ENCODE data around the gene CALCA.

CALCA gene

DNA sequence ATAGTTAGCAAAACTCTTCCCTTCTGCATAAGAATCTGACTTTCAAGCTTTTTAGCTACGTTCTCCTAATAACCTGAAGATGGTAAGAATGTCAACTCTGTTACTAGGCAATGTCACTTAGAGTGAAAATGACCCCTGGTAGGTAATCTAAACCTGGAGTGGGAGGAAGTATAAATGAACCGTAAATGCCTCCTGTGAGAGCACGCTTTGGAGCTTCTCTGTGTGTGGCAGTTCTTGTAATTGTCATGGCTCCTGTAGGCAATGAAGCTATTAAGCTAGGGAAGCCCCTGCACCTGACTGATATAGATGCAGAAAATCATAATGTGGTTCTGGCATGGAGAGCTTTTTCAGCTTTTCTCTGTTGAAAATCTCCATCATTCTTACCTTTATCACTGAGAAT, 29.4 kb downstream of the CALCA start:
- DNase-seq = no peak

DNA sequence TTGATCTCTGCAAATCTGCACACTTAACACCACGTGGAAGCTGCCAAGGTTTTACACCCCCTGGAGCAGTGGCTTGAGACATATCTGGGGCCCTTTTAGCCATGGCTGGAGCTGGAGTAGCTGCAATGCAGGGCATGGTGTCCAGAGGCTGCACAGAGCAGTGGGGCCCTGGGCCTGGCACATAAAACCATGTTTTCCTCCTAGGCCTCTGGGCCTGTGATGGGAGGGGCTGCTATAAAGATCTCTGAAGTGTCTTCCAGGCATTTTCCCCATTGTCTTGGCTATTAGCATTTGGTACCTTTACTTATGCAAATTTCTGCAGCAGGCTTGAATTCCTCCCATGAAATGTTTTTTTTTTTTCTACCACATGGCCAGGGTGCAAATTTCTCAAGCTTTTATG, 33.2 kb downstream of the CALCA start:
- DNase-seq = no peak

DNA sequence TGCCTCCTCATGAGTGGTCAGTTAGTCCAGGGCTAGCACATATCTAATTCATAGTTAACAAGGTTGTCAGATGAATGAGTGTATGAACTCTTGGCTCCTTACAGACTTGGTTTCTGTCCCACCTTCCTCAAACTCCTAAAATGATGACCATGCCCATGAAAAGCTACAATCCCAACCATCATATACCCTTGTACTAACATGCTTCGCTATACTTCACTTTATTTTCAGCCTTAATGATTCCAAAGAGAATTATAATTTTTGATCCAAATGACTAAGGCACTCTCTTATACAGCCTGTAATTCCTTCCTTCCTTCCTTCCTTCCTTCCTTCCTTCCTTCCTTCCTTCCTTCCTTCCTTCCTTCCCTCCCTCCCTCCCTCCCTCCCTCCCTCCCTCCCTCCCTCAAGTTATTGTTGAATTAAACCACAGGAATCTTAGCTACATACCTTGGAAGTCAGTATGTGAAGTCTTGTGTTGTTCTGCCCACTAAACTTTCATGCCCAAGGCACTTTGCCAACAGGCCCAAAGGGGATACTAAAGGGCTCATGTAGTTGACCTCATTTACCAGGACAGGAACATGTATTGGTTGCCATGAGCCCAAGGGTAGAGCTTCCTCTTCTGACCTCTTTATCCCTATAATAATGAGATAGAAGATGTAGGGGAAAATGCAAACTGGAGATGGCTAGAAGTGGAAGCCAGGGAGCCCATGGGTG, 37.4 kb downstream of the CALCA start:
- no peak for DNase-seq

DNA sequence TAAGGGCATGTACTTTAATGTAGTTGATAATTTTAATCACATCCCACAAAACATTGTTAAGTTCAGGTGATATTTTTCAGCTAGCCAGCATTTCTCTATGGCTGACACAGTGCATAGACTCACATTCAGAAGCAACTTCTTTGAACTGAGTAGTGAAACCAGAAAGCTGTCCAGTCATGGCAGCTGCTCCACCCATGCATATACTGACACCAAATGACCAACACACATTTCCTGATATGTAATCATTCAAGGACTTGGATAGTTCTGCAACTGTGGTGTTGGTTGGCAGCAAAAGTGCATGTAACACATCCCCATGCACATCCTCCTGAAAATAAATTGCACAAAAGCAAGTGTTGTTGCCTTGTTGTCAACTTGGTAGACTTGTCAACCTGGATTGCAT, 39.7 kb downstream of the CALCA start:
- DNase-seq = no peak

DNA sequence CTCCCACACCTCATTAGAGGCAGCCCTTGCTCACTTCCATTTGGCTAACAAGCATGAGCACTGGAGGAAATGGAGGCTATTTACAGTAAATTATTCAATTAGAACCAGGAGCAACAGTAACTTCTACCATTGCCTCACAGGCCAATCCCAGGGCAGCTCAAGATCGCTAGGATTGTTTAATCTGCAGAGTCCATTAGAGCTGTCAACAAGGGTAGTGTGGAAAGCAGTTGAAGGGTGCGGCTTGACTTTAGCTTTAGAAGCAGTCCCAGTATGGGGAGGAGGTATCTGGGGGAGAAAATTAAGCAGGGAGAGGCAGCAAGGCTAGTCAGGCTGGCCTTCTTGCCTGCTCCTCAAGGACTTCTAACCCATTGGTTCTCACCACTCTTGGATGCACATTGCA, 41.8 kb downstream of the CALCA start:
- no peak for DNase-seq

DNA sequence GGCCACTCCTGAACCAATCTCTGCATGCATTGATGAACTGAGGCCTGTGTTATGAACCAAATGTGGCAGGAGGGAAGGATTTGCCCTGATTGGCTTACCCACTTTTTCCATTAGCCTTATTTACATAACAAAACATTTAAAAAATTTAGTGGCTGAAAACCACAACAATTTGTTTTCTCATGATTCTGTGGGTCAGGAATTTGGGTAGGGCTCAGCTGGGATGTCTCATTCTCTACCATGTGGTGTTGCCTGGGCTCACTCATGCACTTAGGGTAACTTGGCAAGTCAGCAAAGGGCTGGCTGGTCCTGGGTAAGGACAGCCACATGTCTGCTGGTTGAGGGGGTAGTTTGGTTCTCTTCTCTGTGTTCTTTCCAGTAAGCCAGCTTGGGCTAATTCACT, 45.0 kb downstream of the CALCA start:
- DNase-seq = no peak

DNA sequence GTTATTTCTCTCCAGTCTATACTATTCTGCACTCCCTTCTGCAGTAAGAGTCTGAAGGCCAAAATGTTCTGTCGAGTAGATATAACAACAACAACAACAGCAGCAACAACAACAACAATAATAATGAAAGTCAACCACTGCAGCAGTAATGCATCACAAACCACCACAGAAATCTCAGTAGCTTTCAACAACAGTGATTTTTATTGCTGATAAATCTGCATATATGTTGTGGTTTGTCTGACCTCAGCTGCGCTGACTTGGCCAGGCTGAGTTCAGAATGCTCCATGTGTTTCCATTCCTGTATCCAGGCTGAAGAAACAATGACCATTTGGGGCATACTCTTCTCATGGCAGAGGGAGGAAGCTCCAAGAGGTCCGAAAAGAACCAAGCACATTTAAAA, 47.8 kb downstream of the CALCA start:
- DNase-seq = no peak

Measured in stimulated activated naive CD4-positive, alpha-beta T cell treated with Interleukin-2 at 50 U/mL for 16 hours (primary cell).